GM19397 (cell line): ENCODE results near the gene FIS1.
"Not testable (repeated sequence)": the region's sequence is repeated elsewhere in the genome, so short reads cannot be mapped to it uniquely, and the experiment has no call there.

Experiments used
- ATAC-seq: cut with Tn5 transposase; IDR thresholded peaks from one replicate; pipeline ENCODE4 v1.9.1; 2021; ENCODE audit warnings: mild to moderate bottlenecking, moderate library complexity; ENCODE audit not compliant: unreplicated experiment

The FIS1 gene

GRCh38 chr7:101258243-101258731 is 13.4 kb upstream of the FIS1 start:
- no peak for ATAC-seq

- no peak for ATAC-seq
Measured at GRCh38 chr7:101255796-101256195, 10.9 kb upstream of the FIS1 start.

- ATAC-seq, result not testable (repeated sequence)
Measured at GRCh38 chr7:101253199-101253598, 8.3 kb upstream of the FIS1 start.

- ATAC-seq, result peak; percentile 99
Measured at GRCh38 chr7:101251871-101252659, 7.2 kb upstream of the FIS1 start.

- no peak for ATAC-seq
Measured at GRCh38 chr7:101250324-101250723, 5.4 kb upstream of the FIS1 start.

GRCh38 chr7:101248276-101248675 is 3.4 kb upstream of the FIS1 start:
- ATAC-seq, result no peak

GRCh38 chr7:101245147-101245668 is 327 bp upstream of the FIS1 start:
- no peak for ATAC-seq

- no peak for ATAC-seq
Measured at GRCh38 chr7:101243646-101244374, 1.1 kb downstream of the FIS1 start.

- ATAC-seq, result no peak
Measured at GRCh38 chr7:101241443-101242349, 3.2 kb downstream of the FIS1 start.

GRCh38 chr7:101241015-101241363 is 3.9 kb downstream of the FIS1 start:
- no peak for ATAC-seq

GRCh38 chr7:101240226-101241014 is 4.5 kb downstream of the FIS1 start:
- no peak for ATAC-seq

- no peak for ATAC-seq
Measured at GRCh38 chr7:101239951-101240220, 5.0 kb downstream of the FIS1 start.

GRCh38 chr7:101239191-101239950 is 5.5 kb downstream of the FIS1 start:
- ATAC-seq, result no peak

GRCh38 chr7:101238226-101239182 is 6.4 kb downstream of the FIS1 start:
- no peak for ATAC-seq

- ATAC-seq, result no peak
Measured at GRCh38 chr7:101237206-101238067, 7.4 kb downstream of the FIS1 start, which contains the start of gene CLDN15. TSS of gene CLDN15 (minus strand) at chr7:101237802. CDS start at chr7:101237581, 221 bp downstream.

GRCh38 chr7:101236292-101236835 is 8.5 kb downstream of the FIS1 start:
- ATAC-seq, result no peak

GRCh38 chr7:101235522-101235921 is 9.4 kb downstream of the FIS1 start:
- no peak for ATAC-seq
